Adipose tissue (tissue), 3 donors: Measurements from ENCODE around the gene COPS4. TPM values are rescaled to one million over a fixed set of nuclear protein-coding genes. Genes with fewer than 3 reads are reported as not detected.
"Not testable (repeated sequence)": the region's sequence is repeated elsewhere in the genome, so short reads cannot be mapped to it uniquely, and the experiment has no call there.

Source experiments
- H3K27ac ChIP-seq: one replicate; pipeline ENCODE4 v1.5.1; 2013; ENCODE audit warnings: low read depth, low read length
- WGBS, 3 donors: extraction: QIAGEN DNeasy Blood & Tissue Kit; methylation state at CpG; one replicate each; pipeline ENCODE4 v1.1.7; 2013; 5-methylcytosine and 5-hydroxymethylcytosine counted together
- polyA plus RNA-seq, 3 donors: library from polyadenylated mRNA; stranded (reverse); fragments of 200-250 nt; gene quantifications; one replicate each; pipeline ENCODE4 v1.2.3, GENCODE V29; 2013
- donor health status: healthy with polysubstance abuse.
- donor health status: Bipolar disorder and iron deficiency.
- donor health status: healthy.

Gene COPS4
- polyA plus RNA-seq, 3 donors: 16.6 to 36.0 (median 28.2) TPM

GRCh38 chr4:83111751-83112141 is 76.8 kb downstream of the COPS4 start:
- 57 to 93% (median 71%) methylated on average over 7 of the region's 7 CpGs for WGBS, 3 donors
- not testable (repeated sequence) for H3K27ac ChIP-seq

- 41 to 92% (median 48%) methylated on average over 2 of the region's 2 CpGs for WGBS, 3 donors
Measured at GRCh38 chr4:83112231-83112630, 77.2 kb downstream of the COPS4 start.

GRCh38 chr4:83112678-83113428 is 77.9 kb downstream of the COPS4 start:
- 58 to 83% (median 59%) methylated on average over 16 of the region's 16 CpGs for WGBS, 3 donors
- no peak overlapping the region for H3K27ac ChIP-seq

More at GRCh38 chr4:83112231-83112630, 77.2 kb downstream of the COPS4 start:
- no peak overlapping the region for H3K27ac ChIP-seq

GRCh38 chr4:83113429-83113786 is 78.4 kb downstream of the COPS4 start:
- no peak overlapping the region for H3K27ac ChIP-seq
- WGBS, 3 donors: 31 to 51% (median 41%) methylated on average over 3 of the region's 3 CpGs

GRCh38 chr4:83114576-83114975 is 79.6 kb downstream of the COPS4 start, which contains the start of gene PLAC8:
PLAC8 (minus strand) TSS chr4:83114729; CDS start chr4:83107921, 6,808 bp downstream.
- 49 to 60% (median 54%) methylated on average over 5 of the region's 5 CpGs for WGBS, 3 donors
- no peak within 1 kb of the TSS for H3K27ac ChIP-seq

- no peak overlapping the region for H3K27ac ChIP-seq
Measured at GRCh38 chr4:83115000-83115399, 80.0 kb downstream of the COPS4 start.

- 60 to 77% (median 76%) methylated on average over 8 of the region's 8 CpGs for WGBS, 3 donors
- H3K27ac ChIP-seq: no peak overlapping the region
Measured at GRCh38 chr4:83115656-83116285, 80.8 kb downstream of the COPS4 start.

- WGBS, 3 donors: 60 to 71% (median 69%) methylated on average over 2 of the region's 2 CpGs
Measured at GRCh38 chr4:83118869-83119268, 83.9 kb downstream of the COPS4 start.

GRCh38 chr4:83121246-83121645 is 86.3 kb downstream of the COPS4 start:
- WGBS, 3 donors: 70 to 85% (median 73%) methylated on average over 5 of the region's 5 CpGs
- H3K27ac ChIP-seq: no peak overlapping the region

More at GRCh38 chr4:83118869-83119268, 83.9 kb downstream of the COPS4 start:
- no peak overlapping the region for H3K27ac ChIP-seq

GRCh38 chr4:83124111-83124780 is 89.3 kb downstream of the COPS4 start:
- H3K27ac ChIP-seq: no peak overlapping the region
- WGBS, 3 donors: 52 to 77% (median 68%) methylated on average over 10 of the region's 10 CpGs

Other genes with a start within 250 kb of the COPS4 start
- 10 to 100 TPM in 2 of 3 donors, 1 to 10 TPM in 1; 4.3 to 18.6 (median 14.3) TPM for gene SCD5, start 236.4 kb upstream of the COPS4 start, polyA plus RNA-seq
- 100 to 1,000 TPM in 1 of 3 donors, 10 to 100 TPM in 2; 74.9 to 133 (median 92.4) TPM for gene SEC31A, start 144.0 kb upstream of the COPS4 start, polyA plus RNA-seq
- 1 to 10 TPM; 1.0 to 1.8 (median 1.5) TPM for gene THAP9, start 134.4 kb upstream of the COPS4 start, polyA plus RNA-seq
- gene LIN54, start 24.4 kb upstream of the COPS4 start, polyA plus RNA-seq: 1 to 10 TPM; 1.6 to 2.7 (median 2.2) TPM
- gene PLAC8, start 79.5 kb downstream of the COPS4 start, polyA plus RNA-seq: 10 to 100 TPM in 1 of 3 donors, 1 to 10 TPM in 2; 2.5 to 19.4 (median 7.6) TPM
- gene COQ2, start 249.6 kb downstream of the COPS4 start, polyA plus RNA-seq: 10 to 100 TPM in 1 of 3 donors, 1 to 10 TPM in 2; 4.2 to 10.9 (median 7.2) TPM